HEK293 (cell line): ENCODE results near the gene CORT.

Experiments
- CTCF ChIA-PET: fragments of 350-600 bp; formaldehyde crosslinking; extraction: SDS; loops from one replicate; lab custom pipeline; 2021; ENCODE audit warnings: antibody characterized with exemption; lab: Yijun Ruan, JAX
- POLR2A ChIA-PET: fragments of 300-600 bp; formaldehyde crosslinking; extraction: SDS; loops from one replicate; lab custom pipeline; 2020; ENCODE audit warnings: antibody characterized with exemption, inconsistent platforms; lab: Yijun Ruan, JAX
- H3K27ac ChIP-seq: fragments of 200-500 bp; sonication (Bioruptor generic); 2 replicates; pipeline ENCODE4 v1.5.1; 2014; ENCODE audit warnings: low read depth, low read length, control low read depth, inconsistent platforms; ENCODE audit errors: extremely low read depth
- H3K36me3 ChIP-seq, 2 experiments: fragments of 200-500 bp in 1 of 2; sonication (Bioruptor generic) in 1 of 2; 1 replicate in 1 of 2; 2 replicates in 1 of 2; pipeline ENCODE4 v1.5.1; 2014 to 2017; ENCODE audit warnings: inconsistent platforms in 2 of 2, low read length in 2 of 2; ENCODE audit not compliant: control insufficient read depth in 2 of 2, insufficient read depth in 1 of 2
- H3K4me1 ChIP-seq: fragments of 200-500 bp; sonication (Bioruptor generic); 2 replicates; pipeline ENCODE4 v1.5.1; 2014; ENCODE audit warnings: mild to moderate bottlenecking, low read length, inconsistent platforms; ENCODE audit not compliant: control insufficient read depth, insufficient read depth
- H3K4me3 ChIP-seq: 2 replicates; pipeline ENCODE4 v1.5.1; 2011; ENCODE audit warnings: low read depth, mild to moderate bottlenecking, control low read depth, low read length, moderate library complexity
- H3K9me3 ChIP-seq: fragments of 200-500 bp; sonication (Bioruptor generic); 2 replicates; pipeline ENCODE4 v1.5.1; 2014; ENCODE audit warnings: low read depth, low read length, inconsistent platforms; ENCODE audit not compliant: control insufficient read depth, insufficient read depth
- FEZF1 ChIP-seq: fragments of 450-650 bp; formaldehyde crosslinking; IDR thresholded peaks from 2 replicates; pipeline ENCODE4 v1.5.1; 2016; ENCODE audit warnings: missing biosample characterization, missing genetic modification characterization
- GFI1B ChIP-seq: fragments of 450-650 bp; formaldehyde crosslinking; IDR thresholded peaks from 2 replicates; pipeline ENCODE4 v1.5.1; 2016; ENCODE audit warnings: missing biosample characterization, missing genetic modification characterization
- KLF8 ChIP-seq: fragments of 450-650 bp; formaldehyde crosslinking; IDR thresholded peaks from 2 replicates; pipeline ENCODE4 v1.5.1; 2016; ENCODE audit warnings: missing biosample characterization, missing genetic modification characterization
- PRDM6 ChIP-seq: fragments of 450-650 bp; formaldehyde crosslinking; IDR thresholded peaks from 2 replicates; pipeline ENCODE4 v1.5.1; 2017; ENCODE audit warnings: missing biosample characterization, missing genetic modification characterization
- SCRT2 ChIP-seq: fragments of 450-650 bp; formaldehyde crosslinking; IDR thresholded peaks from 2 replicates; pipeline ENCODE4 v1.5.1; 2016; ENCODE audit warnings: missing biosample characterization, missing genetic modification characterization
- ZBTB20 ChIP-seq: fragments of 450-650 bp; formaldehyde crosslinking; IDR thresholded peaks from 2 replicates; pipeline ENCODE4 v1.5.1; 2016; ENCODE audit warnings: missing biosample characterization, missing genetic modification characterization
- ZBTB44 ChIP-seq: fragments of 450-650 bp; IDR thresholded peaks from 2 replicates; pipeline ENCODE4 v1.5.1; 2018; ENCODE audit warnings: missing biosample characterization, mild to moderate bottlenecking, missing genetic modification characterization
- ZBTB8A ChIP-seq: fragments of 450-650 bp; formaldehyde crosslinking; IDR thresholded peaks from 2 replicates; pipeline ENCODE4 v1.5.1; 2016; ENCODE audit warnings: missing biosample characterization, missing genetic modification characterization
- ZNF24 ChIP-seq: fragments of 450-650 bp; formaldehyde crosslinking; IDR thresholded peaks from 2 replicates; pipeline ENCODE4 v1.5.1; 2016; ENCODE audit warnings: missing biosample characterization, missing genetic modification characterization
- ZNF248 ChIP-seq: fragments of 450-650 bp; formaldehyde crosslinking; IDR thresholded peaks from 2 replicates; pipeline ENCODE4 v1.5.1; 2017; ENCODE audit warnings: missing biosample characterization, missing genetic modification characterization
- ZNF274 ChIP-seq, 2 experiments: fragments of 200-500 bp in 1 of 2; fragments of 450-650 bp in 1 of 2; sonication (Bioruptor generic) in 1 of 2; formaldehyde crosslinking in 1 of 2; IDR thresholded peaks; 2 replicates each; pipeline versions ENCODE4 v1.5.1 to v1.6.1; 2014 to 2016; ENCODE audit warnings: borderline replicate concordance in 1 of 2, inconsistent platforms in 1 of 2, low read length in 1 of 2, missing biosample characterization in 1 of 2, missing genetic modification characterization in 1 of 2
- ZNF335 ChIP-seq: fragments of 450-650 bp; formaldehyde crosslinking; conservative IDR thresholded peaks from 2 replicates; pipeline ENCODE4 v1.5.1; 2016; ENCODE audit warnings: missing biosample characterization, missing genetic modification characterization
- ZNF426 ChIP-seq: fragments of 450-650 bp; formaldehyde crosslinking; IDR thresholded peaks from 2 replicates; pipeline ENCODE4 v1.5.1; 2017; ENCODE audit warnings: missing biosample characterization, missing genetic modification characterization, mild to moderate bottlenecking, inconsistent platforms, moderate library complexity
- ZNF449 ChIP-seq: fragments of 450-650 bp; formaldehyde crosslinking; IDR thresholded peaks from 2 replicates; pipeline ENCODE4 v1.5.1; 2017; ENCODE audit warnings: missing biosample characterization, mild to moderate bottlenecking, missing genetic modification characterization, moderate library complexity
- ZNF596 ChIP-seq: fragments of 450-650 bp; IDR thresholded peaks from 2 replicates; pipeline ENCODE4 v1.5.0; 2018; ENCODE audit warnings: missing biosample characterization, mild to moderate bottlenecking, missing genetic modification characterization, moderate library complexity
- ZNF623 ChIP-seq: fragments of 450-650 bp; formaldehyde crosslinking; IDR thresholded peaks from 2 replicates; pipeline ENCODE4 v1.5.1; 2016; ENCODE audit warnings: missing biosample characterization, missing genetic modification characterization
- ZSCAN23 ChIP-seq: fragments of 450-650 bp; formaldehyde crosslinking; IDR thresholded peaks from 2 replicates; pipeline ENCODE4 v1.5.1; 2016; ENCODE audit warnings: missing biosample characterization, missing genetic modification characterization
- ZSCAN5A ChIP-seq: fragments of 450-650 bp; formaldehyde crosslinking; IDR thresholded peaks from 2 replicates; pipeline ENCODE4 v1.5.1; 2016; ENCODE audit warnings: missing biosample characterization, missing genetic modification characterization

The CORT gene

GRCh38 chr1:10430216-10431069, 19.4 kb upstream of the CORT start, which contains the start of gene CENPS (continued):
- no peak for TF ChIP-seq ZNF426
- no peak for TF ChIP-seq ZSCAN23
- peak; percentile 78 for TF ChIP-seq ZNF449 (tag by site-specific recombination)
- TF ChIP-seq ZNF248 (tag by site-specific recombination), result no peak
- peak; percentile 14; the same call in 1 of the 2 replicates for TF ChIP-seq ZBTB44 (tag by site-specific recombination)
- peak; percentile 65; the same call in 1 of the 2 replicates for TF ChIP-seq ZBTB20 (tag by site-specific recombination)
- peak; percentile 96 for TF ChIP-seq KLF8 (tag by site-specific recombination)
- TF ChIP-seq ZNF596, result peak; percentile 46; the same call in 1 of the 2 replicates
- no peak for TF ChIP-seq ZNF274 (IDR thresholded peaks at IDR 0.05; ENCODE audit: low read length)
- TF ChIP-seq ZNF274 (tag by site-specific recombination; IDR thresholded peaks at IDR 0.05; ENCODE audit: borderline replicate concordance), result no peak

GRCh38 chr1:10431070-10431730, 18.6 kb upstream of the CORT start:
- POLR2A ChIA-PET, result interaction anchor here (0.5 to 2.8 kb wide), 6 partner anchors 10 to 68 kb away, joined by 3 to 10 read pairs (median 6); partner anchors contain the start of gene PGD
- CTCF ChIA-PET, result interaction anchor here (0.7 to 9.3 kb wide), 11 partner anchors 11 to 1793 kb away, joined by 3 to 148 read pairs (median 3); no protein-coding TSS in a partner anchor
- Histone ChIP-seq H3K36me3 (peaks cover 0 to 27% of the 10 kb centered on the region in 2 experiments; a peak in 1 of 3 replicates), H3K4me3 (peak overlapping the region; percentile 86), H3K4me1 (no peaks in the 10 kb centered on the region), H3K9me3 (no peaks in the 10 kb centered on the region), H3K27ac (peak overlapping the region; percentile 85; the same call in 1 of the 2 replicates)
- TF ChIP-seq ZNF623 (tag by site-specific recombination) (0 out of 2 replicates have a peak, but pooled peaks have one; percentile 2), ZNF335 (tag by site-specific recombination) (peak; percentile 7; the same call in 1 of the 2 replicates), ZNF24 (no peak), ZBTB8A (tag by site-specific recombination) (peak; percentile 36)

- POLR2A ChIA-PET, result no interaction called here
Measured at GRCh38 chr1:10432910-10433700, 16.7 kb upstream of the CORT start.

More at GRCh38 chr1:10432910-10433700, 16.7 kb upstream of the CORT start:
- CTCF ChIA-PET, result interaction anchor here (0.5 to 9.3 kb wide), 3 partner anchors 32 to 62 kb away, joined by 4 to 148 read pairs (median 6); no protein-coding TSS in a partner anchor
- Histone ChIP-seq H3K4me3 (no peak overlapping the region), H3K36me3 (peaks cover 0 to 27% of the 10 kb centered on the region in 2 experiments; a peak in 2 of 3 replicates), H3K4me1 (no peaks in the 10 kb centered on the region), H3K27ac (no peak overlapping the region), H3K9me3 (no peaks in the 10 kb centered on the region)
- TF ChIP-seq FEZF1 (tag by site-specific recombination) (0 out of 2 replicates have a peak, but pooled peaks have one; percentile 8), SCRT2 (tag by site-specific recombination) (peak; percentile 58; the same call in 1 of the 2 replicates), ZSCAN5A (tag by site-specific recombination) (no peak), GFI1B (tag by site-specific recombination) (no peak), PRDM6 (tag by site-specific recombination) (0 out of 2 replicates have a peak, but pooled peaks have one; percentile 14)
